Fibroblast of the aortic adventitia (primary cell): ENCODE data around the gene AGXT2. TPM values are rescaled to one million over a fixed set of nuclear protein-coding genes. Genes with fewer than 3 reads are reported as not detected.
A peak's percentile ranks its signal among the peaks of the same experiment; 100 is the strongest.

Source experiments
- DNase-seq: peaks from one replicate; pipeline ENCODE4 v3.0.0-alpha.2; 2010; ENCODE audit warnings: low read depth
- H3K4me3 ChIP-seq: 2 replicates; pipeline ENCODE4 v1.5.1; 2011; ENCODE audit warnings: low read depth, mild to moderate bottlenecking, control low read depth, low read length, moderate library complexity
- CTCF ChIP-seq: IDR thresholded peaks from 2 replicates; pipeline ENCODE4 v1.5.1; 2011; ENCODE audit warnings: mild to moderate bottlenecking, low read length, control low read depth, inconsistent platforms; ENCODE audit not compliant: insufficient read depth
- total RNA-seq: library from RNA; depleted of rRNA; stranded (reverse); fragments of >200 nt; gene quantifications from 2 replicates; pipeline ENCODE4 v1.2.3, GENCODE V29; 2012; ENCODE audit warnings: low replicate concordance

The AGXT2 gene
- total RNA-seq, 1 donor, result not detected

- no peak for DNase-seq
- no peak overlapping the region for H3K4me3 ChIP-seq
- TF ChIP-seq CTCF, result no peak
Measured at GRCh38 chr5:35059251-35059650, 11.5 kb upstream of the AGXT2 start.

DNA sequence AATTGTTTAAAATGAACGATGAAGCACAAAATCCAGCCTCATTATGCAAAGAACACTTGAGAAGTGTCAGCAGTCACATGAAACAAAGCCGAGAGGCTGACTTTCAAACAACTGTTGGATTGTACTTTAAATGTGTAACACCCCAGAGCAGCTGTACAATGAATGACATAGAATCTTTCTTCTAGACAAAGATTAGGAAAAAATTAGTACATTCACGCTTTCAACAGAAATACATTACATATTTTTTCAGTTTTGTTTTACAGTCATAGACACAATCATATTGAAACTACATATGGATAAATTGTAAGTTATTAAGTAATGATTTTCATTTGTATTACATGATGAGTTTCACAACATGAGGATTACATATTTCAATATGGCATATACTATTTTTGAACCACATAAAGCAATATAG lies 10.6 kb upstream of the AGXT2 start:
- H3K4me3 ChIP-seq, result no peak overlapping the region
- no peak for DNase-seq
- TF ChIP-seq CTCF, result no peak

DNA sequence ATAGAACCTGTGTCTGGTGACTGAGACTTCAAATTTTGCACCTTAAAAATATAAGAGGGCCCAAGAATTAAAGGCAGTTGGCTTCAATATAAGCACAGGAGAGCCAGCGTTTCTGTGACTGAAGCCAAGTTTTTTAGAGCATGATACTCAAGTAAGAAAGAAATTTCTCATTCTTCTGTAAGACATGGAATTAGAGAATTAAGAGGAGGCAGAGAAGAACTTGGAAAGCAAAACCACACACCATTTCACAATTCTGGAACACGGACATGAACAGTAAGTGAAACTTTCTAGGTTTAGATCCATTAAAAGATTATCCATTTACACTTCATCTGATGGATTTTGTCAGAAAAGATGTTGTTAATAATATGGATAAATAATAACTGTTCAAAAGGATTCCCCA lies 8.9 kb upstream of the AGXT2 start:
- peak; percentile 35 for DNase-seq
- TF ChIP-seq CTCF, result no peak
- H3K4me3 ChIP-seq, result no peak overlapping the region

DNA sequence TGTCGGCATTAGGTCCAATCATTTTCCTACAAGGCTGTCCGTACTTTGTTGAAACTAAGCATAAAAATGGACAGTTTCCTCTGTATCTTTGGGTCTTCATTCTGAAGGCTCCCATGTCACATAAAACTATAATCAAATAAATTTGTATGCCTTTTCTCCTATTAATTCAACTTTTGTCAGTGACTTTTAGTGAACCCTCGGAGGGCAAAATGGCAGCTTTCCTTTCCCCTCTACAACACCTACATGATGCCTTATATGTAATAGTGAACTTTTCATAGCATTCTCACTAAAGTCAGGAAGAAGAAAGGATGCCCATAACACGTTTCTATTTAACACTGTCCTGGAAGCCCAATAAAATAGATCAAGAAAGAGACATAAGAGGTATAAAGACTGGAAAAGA lies 5.1 kb upstream of the AGXT2 start:
- no peak for TF ChIP-seq CTCF
- no peak for DNase-seq
- H3K4me3 ChIP-seq, result no peak overlapping the region

- no peak for TF ChIP-seq CTCF
- no peak overlapping the region for H3K4me3 ChIP-seq
- no peak for DNase-seq
Measured at GRCh38 chr5:35050541-35051126, 2.9 kb upstream of the AGXT2 start.

DNA sequence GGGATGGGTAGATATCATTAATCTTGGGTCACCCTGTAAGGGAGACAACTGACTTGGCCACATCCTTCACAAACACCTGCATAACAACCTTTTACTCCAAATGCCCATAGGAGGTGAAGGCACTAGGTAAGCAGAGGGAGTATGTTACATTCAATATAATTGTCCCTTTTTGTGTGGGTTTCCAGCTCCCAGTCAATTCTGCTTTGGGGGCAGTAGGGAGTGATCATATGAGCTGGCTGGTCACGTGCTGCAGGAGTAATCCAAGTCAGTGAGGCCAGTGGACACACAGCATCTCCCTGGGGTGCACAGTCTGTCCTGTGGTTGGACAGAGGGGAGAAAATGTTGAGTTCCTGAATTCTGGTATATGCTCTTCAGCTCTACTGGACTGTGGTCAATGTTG lies 1.2 kb upstream of the AGXT2 start:
- H3K4me3 ChIP-seq, result no peak overlapping the region
- no peak for TF ChIP-seq CTCF

GRCh38 chr5:35046774-35047173 lies 975 bp downstream of the AGXT2 start:
- peak; percentile 93 for DNase-seq
- no peak overlapping the region for H3K4me3 ChIP-seq
- TF ChIP-seq CTCF, result no peak

More for the DNA sequence above, 1.2 kb upstream of the AGXT2 start:
- DNase-seq, result no peak
